Measurements from ENCODE around the gene NDUFC1. TPM values are rescaled to one million over a fixed set of nuclear protein-coding genes. Genes with fewer than 3 reads are reported as not detected.

NDUFC1 gene
- total RNA-seq, 1 experiment from 2014 or later, result 59.1 TPM

- Histone ChIP-seq H3K27ac (ENCODE audit: insufficient read length, low read depth, low read length) (no peak overlapping the region), H2BK15ac (ENCODE audit: low read depth, low read length) (no peak overlapping the region), H2AK5ac (ENCODE audit: insufficient read length, low read length) (no peak overlapping the region), H3K4ac (ENCODE audit: low read depth, low read length) (no peak overlapping the region), H4K5ac (ENCODE audit: insufficient read length, low read depth, low read length) (no peak overlapping the region), H3K4me2 (ENCODE audit: insufficient read depth, insufficient read length, low read length) (no peak overlapping the region), H3K14ac (ENCODE audit: insufficient read depth, low read length) (no peak overlapping the region), H3K79me2 (ENCODE audit: insufficient read depth, low read length) (peaks cover 61% of the 10 kb centered on the region; the same call in 1 of the 2 replicates), H3K23ac (ENCODE audit: insufficient read length, low read depth, low read length) (no peak overlapping the region), H3K4me1 (ENCODE audit: insufficient read depth, low read length) (no peaks in the 10 kb centered on the region; the same call in 1 of the 2 replicates), H3T11ph (ENCODE audit: low read length) (no peak overlapping the region), H3K9ac (ENCODE audit: extremely low read depth, insufficient read length, low read length) (no peak overlapping the region), H4K20me1 (ENCODE audit: control insufficient read depth, insufficient read depth, insufficient read length) (no peaks in the 10 kb centered on the region), H2BK5ac (ENCODE audit: insufficient read length, low read length) (no peak overlapping the region), H2AFZ (ENCODE audit: low read length) (no peak overlapping the region), H3K27me3 (ENCODE audit: insufficient read depth, low read length) (no peaks in the 10 kb centered on the region), H2BK20ac (ENCODE audit: low read depth, low read length, poor library complexity, severe bottlenecking) (no peak overlapping the region), H4K8ac (replicated peaks; ENCODE audit: insufficient read length, low read depth, low read length) (no peak overlapping the region), H3K23me2 (ENCODE audit: insufficient read length, low read depth, low read length, poor library complexity, severe bottlenecking) (no peaks in the 10 kb centered on the region), H3K9me3 (ENCODE audit: control insufficient read depth, low read depth, low read length) (no peaks in the 10 kb centered on the region), H2BK12ac (ENCODE audit: insufficient read length, low read depth, low read length) (no peak overlapping the region), H3K79me1 (ENCODE audit: insufficient read depth, low read depth, low read length, poor library complexity, severe bottlenecking) (no peaks in the 10 kb centered on the region), H4K91ac (ENCODE audit: insufficient read length, low read depth, low read length) (no peak overlapping the region), H3K56ac (ENCODE audit: insufficient read length, low read depth, low read length) (no peak overlapping the region), H2BK120ac (ENCODE audit: low read depth, low read length, poor library complexity, severe bottlenecking) (no peak overlapping the region), H3K18ac (ENCODE audit: insufficient read length, low read depth, low read length) (no peak overlapping the region)
- Mint-ChIP-seq H3K27ac (peak overlapping the region; percentile 91 to 99 (median 93); a peak in 6 of 7 replicates), H3K4me3 (no peak overlapping the region), H3K4me1 (peaks cover 49 to 50% of the 10 kb centered on the region in 2 experiments), H3K36me3 (ENCODE audit: insufficient read depth in 1 of 3, low read depth in 3 of 3) (peaks cover 9 to 23% (median 10%) of the 10 kb centered on the region in 3 experiments), H3K9me3 (peaks cover 2 to 3% of the 10 kb centered on the region in 2 experiments; a peak in 2 of 5 replicates), H3K27me3 (ENCODE audit: low read depth) (no peaks in the 10 kb centered on the region)
- no CpG with 5 or more reads among the region's 13 CpGs for WGBS (ENCODE audit: extremely low coverage, insufficient read length, low lambda C conversion rate)
- DNase-seq, result no peak
- TF ChIP-seq CTCF (conservative IDR thresholded peaks at IDR 0.05), result no peak
Observed at GRCh38 chr4:139315221-139315675, 13.0 kb upstream of the NDUFC1 start.

Measured in H9 (cell line).